GM19193 (cell line): Measurements from ENCODE around the gene PITPNC1.

ENCODE experiments used
- POLR2A ChIP-seq: IDR thresholded peaks from 4 replicates; pipeline ENCODE4 v1.6.1; 2011; ENCODE audit not compliant: insufficient read depth, insufficient read length; ENCODE audit errors: extremely low read depth

The PITPNC1 gene

GRCh38 chr17:67413388-67413787 is 36.3 kb downstream of the PITPNC1 start:
- TF ChIP-seq POLR2A: no peak

- no peak for TF ChIP-seq POLR2A
Observed at GRCh38 chr17:67414130-67414529, 37.0 kb downstream of the PITPNC1 start.

- TF ChIP-seq POLR2A: no peak
Observed at GRCh38 chr17:67414559-67414958, 37.5 kb downstream of the PITPNC1 start.

- no peak for TF ChIP-seq POLR2A
Observed at GRCh38 chr17:67415291-67415690, 38.2 kb downstream of the PITPNC1 start.

- TF ChIP-seq POLR2A: no peak
Observed at GRCh38 chr17:67417507-67417906, 40.4 kb downstream of the PITPNC1 start.

GRCh38 chr17:67420994-67421393 is 43.9 kb downstream of the PITPNC1 start:
- no peak for TF ChIP-seq POLR2A

- no peak for TF ChIP-seq POLR2A
Observed at GRCh38 chr17:67421869-67422273, 44.8 kb downstream of the PITPNC1 start.

GRCh38 chr17:67422897-67423296 is 45.8 kb downstream of the PITPNC1 start:
- no peak for TF ChIP-seq POLR2A

- no peak for TF ChIP-seq POLR2A
Observed at GRCh38 chr17:67425571-67426160, 48.6 kb downstream of the PITPNC1 start.

- TF ChIP-seq POLR2A: no peak
Observed at GRCh38 chr17:67427424-67427823, 50.3 kb downstream of the PITPNC1 start.

GRCh38 chr17:67431249-67432015 is 54.4 kb downstream of the PITPNC1 start:
- no peak for TF ChIP-seq POLR2A

GRCh38 chr17:67433248-67433924 is 56.3 kb downstream of the PITPNC1 start:
- no peak for TF ChIP-seq POLR2A

- no peak for TF ChIP-seq POLR2A
Observed at GRCh38 chr17:67434061-67434525, 57.0 kb downstream of the PITPNC1 start.

- no peak for TF ChIP-seq POLR2A
Observed at GRCh38 chr17:67435122-67435521, 58.0 kb downstream of the PITPNC1 start.

GRCh38 chr17:67435786-67436185 is 58.7 kb downstream of the PITPNC1 start:
- TF ChIP-seq POLR2A: no peak

GRCh38 chr17:67436233-67436632 is 59.2 kb downstream of the PITPNC1 start:
- TF ChIP-seq POLR2A: no peak

GRCh38 chr17:67438667-67439066 is 61.6 kb downstream of the PITPNC1 start:
- no peak for TF ChIP-seq POLR2A

- no peak for TF ChIP-seq POLR2A
Observed at GRCh38 chr17:67439269-67439668, 62.2 kb downstream of the PITPNC1 start.
